VCaP (cell line): ENCODE data around the gene TRMT61A.

Source experiments
- H3K27ac ChIP-seq: fragments of 450-650 bp; 2 replicates; pipeline ENCODE4 v1.5.1; 2017
- CTCF ChIP-seq: fragments of 450-650 bp; conservative IDR thresholded peaks from 2 replicates; pipeline ENCODE4 v1.5.1; 2017; ENCODE audit warnings: mild to moderate bottlenecking, moderate library complexity

TRMT61A gene

DNA sequence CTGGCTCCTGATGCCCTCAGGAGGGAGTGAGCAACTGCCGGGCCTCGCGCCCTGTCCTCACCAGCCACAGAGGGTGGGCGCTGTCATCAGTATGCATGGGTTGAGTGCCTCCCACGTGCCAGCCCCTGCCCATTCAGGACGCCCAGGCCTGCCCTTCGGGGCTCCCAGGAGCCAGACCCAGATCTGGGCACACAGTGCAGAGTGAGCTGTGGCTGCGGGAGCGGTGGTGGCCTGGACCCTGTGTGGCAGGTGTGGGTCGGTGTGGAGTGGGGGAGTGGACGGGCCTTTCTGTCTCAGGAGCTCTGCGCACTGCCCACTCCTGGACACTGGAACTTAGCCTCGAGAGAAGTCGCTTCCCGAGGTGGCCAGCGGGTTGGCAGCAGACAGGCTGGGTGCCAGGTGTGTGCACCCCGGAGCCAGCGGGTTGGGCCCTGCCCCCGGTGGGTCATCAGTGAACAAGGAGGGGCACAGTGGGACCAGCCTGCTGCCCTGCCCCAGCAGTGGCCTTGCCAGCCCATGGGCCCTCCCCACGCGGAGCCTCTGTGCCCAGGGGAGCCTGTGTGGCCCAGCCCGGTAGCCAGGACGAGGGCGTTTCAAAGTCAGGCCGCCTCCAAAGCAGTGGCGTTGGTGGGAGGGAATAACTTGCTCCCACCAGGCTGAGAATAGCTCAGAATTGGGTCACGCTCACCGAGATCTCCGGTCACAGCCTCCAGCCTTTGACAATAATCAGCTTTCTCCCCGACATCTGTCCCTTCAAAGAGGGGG lies 9.5 kb downstream of the TRMT61A start:
- no peak for TF ChIP-seq CTCF

GRCh38 chr14:103539056-103539825 lies 10.2 kb downstream of the TRMT61A start:
- no peak overlapping the region for H3K27ac ChIP-seq
- TF ChIP-seq CTCF: no peak

More for the DNA sequence above, 9.5 kb downstream of the TRMT61A start:
- H3K27ac ChIP-seq: no peak overlapping the region

DNA sequence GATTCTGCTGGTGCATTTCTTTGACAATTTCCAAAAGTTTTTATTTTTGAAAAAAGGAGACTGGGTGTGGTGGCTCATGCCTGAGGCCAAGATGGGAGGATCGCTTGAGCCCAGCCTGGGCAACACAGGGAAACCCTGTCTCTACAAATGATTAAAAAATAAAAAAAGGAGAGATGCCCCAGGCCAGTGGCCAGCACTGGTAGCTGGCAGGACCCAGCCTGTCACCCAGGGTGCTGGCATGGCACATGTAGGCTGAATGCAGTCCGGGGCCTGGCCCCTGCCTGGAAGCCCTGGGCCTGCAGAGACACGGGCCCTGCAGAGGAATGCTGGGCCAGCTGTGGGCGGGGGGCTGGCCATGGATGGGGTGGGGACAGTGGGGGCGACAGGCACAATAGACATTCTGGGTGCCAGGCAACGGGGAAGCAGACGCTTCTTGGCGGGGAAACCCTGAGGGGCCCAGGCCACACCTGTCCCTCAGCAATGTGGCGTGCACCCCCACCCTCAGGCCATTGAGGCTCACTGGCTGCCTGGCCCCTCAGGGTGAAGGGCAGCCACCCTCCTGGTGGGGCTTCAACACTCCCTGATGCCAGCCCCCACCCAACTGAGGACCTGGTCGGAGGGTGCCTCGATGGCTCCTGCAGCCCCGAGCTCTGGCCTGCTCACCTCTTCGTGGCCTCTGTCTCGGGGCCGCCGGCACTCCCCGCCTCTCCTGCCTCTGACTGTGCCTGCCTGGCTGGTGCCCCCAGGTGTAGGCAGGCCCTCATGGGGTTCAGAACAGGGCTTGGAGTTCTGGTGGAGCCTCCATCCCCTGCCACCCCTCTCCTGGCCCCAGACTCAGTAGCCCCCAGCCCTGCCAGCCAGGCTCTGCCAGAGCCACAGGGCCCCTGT lies 12.1 kb downstream of the TRMT61A start:
- H3K27ac ChIP-seq: peak overlapping the region; percentile 25
- no peak for TF ChIP-seq CTCF

DNA sequence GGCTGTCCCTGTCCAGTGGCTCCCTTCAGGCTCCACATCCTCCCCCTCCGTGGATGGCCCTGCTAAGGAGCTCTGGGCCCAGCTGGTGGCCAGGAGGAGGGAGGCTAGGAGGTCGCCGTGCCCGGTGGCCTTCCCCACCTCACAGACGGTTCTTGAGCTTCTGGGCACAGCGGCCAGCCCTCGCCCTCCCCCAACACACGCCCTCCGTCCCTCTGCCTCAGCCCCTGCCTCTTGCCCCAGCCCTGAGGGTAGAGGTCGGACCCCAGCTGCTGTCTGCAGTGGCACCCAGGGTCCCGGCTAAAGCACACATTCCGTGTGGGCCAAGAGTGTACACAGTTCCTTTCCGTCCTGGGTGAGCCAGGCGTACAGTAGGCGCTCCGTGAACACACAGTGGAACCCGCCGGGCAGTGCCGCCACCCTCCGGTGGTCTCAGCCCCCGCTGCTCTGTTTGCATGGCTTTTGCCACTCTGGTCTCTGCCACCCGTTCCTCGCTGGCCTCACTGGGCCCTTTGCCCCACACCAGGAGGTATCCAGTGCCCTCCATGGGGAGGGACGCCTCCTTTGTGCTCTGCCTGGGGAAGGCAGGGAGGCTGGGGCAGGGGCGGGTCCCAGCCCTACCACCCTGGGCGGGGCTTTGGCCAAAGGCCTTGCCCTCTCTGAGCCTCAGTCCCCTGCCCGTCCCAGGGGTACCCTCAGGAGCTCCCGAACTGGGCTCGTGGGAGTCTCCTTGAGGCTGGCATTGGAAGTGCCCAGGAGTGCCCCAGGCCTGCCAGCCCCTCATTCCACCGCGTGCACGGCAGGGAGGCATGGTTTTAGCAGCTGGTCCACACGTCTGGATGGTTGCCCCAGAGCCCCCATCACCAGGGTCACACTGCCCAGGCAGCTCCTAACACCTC lies 13.0 kb downstream of the TRMT61A start:
- no peak for TF ChIP-seq CTCF
- H3K27ac ChIP-seq: no peak overlapping the region

- no peak overlapping the region for H3K27ac ChIP-seq
- TF ChIP-seq CTCF: no peak
These were observed 13.7 kb downstream of the TRMT61A start for GRCh38 chr14:103542605-103543088.

DNA sequence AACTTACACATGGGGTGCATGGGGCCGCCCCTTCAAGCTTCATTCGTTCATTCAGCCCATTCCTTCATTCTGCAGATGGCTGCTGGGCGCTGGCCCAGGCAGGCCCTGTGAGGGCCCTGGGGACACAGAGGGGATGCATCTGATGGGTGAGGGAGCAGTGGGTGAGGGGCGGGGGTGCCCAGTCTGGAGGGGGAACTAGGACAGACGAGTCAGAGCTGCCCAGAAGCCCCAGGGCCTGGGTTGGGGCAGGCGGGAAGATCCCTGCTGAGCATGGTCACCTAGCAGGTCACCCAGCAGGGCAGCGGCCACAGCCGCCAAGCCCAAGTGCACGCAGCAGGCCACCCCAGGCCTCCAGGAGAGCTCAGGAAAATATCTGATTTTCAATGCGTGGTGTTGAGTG lies 14.1 kb downstream of the TRMT61A start:
- no peak for TF ChIP-seq CTCF
- H3K27ac ChIP-seq: no peak overlapping the region
